Measurements from ENCODE around the gene NAV3. TPM values are rescaled to one million over a fixed set of nuclear protein-coding genes. Genes with fewer than 3 reads are reported as not detected.

The NAV3 gene
- total RNA-seq, 6 donors from 2014 or later = 3.5 to 24.1 (median 8.6) TPM

DNA sequence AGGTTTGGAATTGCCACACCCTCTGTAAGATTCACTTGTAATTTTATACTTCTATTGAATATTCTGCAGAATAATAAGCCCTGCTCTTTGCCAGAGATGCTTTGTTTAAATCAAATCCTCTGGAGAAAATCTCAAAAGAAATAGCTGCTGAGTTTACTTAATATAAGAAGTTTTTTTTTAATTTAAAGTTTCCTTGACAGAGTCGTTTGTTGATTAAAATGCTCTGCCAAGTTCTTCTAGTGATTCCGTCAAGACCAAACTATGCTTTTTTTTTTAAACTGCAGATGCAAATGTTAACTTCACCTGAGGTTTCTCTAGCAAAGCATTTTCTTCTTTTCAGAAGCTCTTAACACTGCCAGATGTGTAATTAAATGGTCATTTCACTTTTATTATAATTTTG, 13.4 kb upstream of the NAV3 start:
- Histone ChIP-seq H3K27me3 (no peaks in the 10 kb centered on the region), H3K4me3 (no peak overlapping the region), H3K9me3 (no peaks in the 10 kb centered on the region), H3K4me1 (peaks cover 0 to 3% (median 0%) of the 10 kb centered on the region in 4 donors), H3K27ac (no peak overlapping the region), H3K36me3 (no peaks in the 10 kb centered on the region)
- ATAC-seq (ENCODE audit: low FRiP score in 2 of 2) = no peak
- WGBS, 2 donors = 40 to 45% methylated on average over 2 of the region's 2 CpGs
- TF ChIP-seq, protein P1, sequence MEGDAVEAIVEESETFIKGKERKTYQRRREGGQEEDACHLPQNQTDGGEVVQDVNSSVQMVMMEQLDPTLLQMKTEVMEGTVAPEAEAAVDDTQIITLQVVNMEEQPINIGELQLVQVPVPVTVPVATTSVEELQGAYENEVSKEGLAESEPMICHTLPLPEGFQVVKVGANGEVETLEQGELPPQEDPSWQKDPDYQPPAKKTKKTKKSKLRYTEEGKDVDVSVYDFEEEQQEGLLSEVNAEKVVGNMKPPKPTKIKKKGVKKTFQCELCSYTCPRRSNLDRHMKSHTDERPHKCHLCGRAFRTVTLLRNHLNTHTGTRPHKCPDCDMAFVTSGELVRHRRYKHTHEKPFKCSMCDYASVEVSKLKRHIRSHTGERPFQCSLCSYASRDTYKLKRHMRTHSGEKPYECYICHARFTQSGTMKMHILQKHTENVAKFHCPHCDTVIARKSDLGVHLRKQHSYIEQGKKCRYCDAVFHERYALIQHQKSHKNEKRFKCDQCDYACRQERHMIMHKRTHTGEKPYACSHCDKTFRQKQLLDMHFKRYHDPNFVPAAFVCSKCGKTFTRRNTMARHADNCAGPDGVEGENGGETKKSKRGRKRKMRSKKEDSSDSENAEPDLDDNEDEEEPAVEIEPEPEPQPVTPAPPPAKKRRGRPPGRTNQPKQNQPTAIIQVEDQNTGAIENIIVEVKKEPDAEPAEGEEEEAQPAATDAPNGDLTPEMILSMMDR (IDR thresholded peaks at IDR 0.05) = no peak
- TF ChIP-seq POLR2A (IDR thresholded peaks at IDR 0.05) (no peak), EP300 (IDR thresholded peaks at IDR 0.05) (no peak), POLR2AphosphoS5 (IDR thresholded peaks at IDR 0.05) (no peak)
- no peak for DNase-seq

- Histone ChIP-seq H3K27ac (no peak overlapping the region), H3K36me3 (no peaks in the 10 kb centered on the region), H3K9me3 (no peaks in the 10 kb centered on the region), H3K4me3 (no peak overlapping the region), H3K27me3 (no peaks in the 10 kb centered on the region), H3K4me1 (peaks cover 0 to 3% (median 0%) of the 10 kb centered on the region in 4 donors)
- ATAC-seq (ENCODE audit: low FRiP score in 2 of 2) (no peak), DNase-seq (no peak)
- no peak for TF ChIP-seq POLR2A (IDR thresholded peaks at IDR 0.05)
- TF ChIP-seq EP300 (IDR thresholded peaks at IDR 0.05) = no peak
- no peak for TF ChIP-seq POLR2AphosphoS5 (IDR thresholded peaks at IDR 0.05)
- TF ChIP-seq, protein P1 (IDR thresholded peaks at IDR 0.05) = no peak
- 85% methylated on average over 4 of the region's 4 CpGs for WGBS, 2 donors
Observed at GRCh38 chr12:77818351-77818750, 12.3 kb upstream of the NAV3 start.

DNA sequence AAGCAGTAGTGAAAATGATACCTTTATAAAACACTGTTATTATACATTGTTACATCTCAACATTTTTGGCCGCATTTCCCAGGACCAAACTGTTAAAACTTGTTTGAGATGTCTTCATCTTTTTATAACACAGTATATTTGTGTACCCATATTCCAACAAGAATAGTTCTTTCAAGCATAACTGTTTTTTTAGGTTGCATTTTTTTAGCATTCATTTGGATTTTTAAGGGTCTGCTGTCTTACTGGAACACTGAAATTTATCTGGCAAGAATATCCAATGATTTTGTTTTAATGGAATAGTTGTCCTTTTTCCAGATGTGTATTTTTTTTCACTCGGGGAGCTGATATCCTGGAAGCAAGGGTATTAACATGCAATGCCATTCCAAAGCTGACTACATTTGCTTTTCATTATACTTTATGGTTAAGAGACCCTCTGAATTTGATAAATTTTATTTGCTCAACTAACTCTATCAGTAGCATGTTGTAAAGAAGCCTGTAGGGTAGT, 8.9 kb upstream of the NAV3 start:
- ATAC-seq (ENCODE audit: low FRiP score in 2 of 2) (no peak), DNase-seq (no peak)
- Histone ChIP-seq H3K9me3 (no peaks in the 10 kb centered on the region), H3K36me3 (no peaks in the 10 kb centered on the region), H3K27me3 (no peaks in the 10 kb centered on the region), H3K4me3 (no peak overlapping the region), H3K27ac (no peak overlapping the region), H3K4me1 (no peaks in the 10 kb centered on the region)
- TF ChIP-seq POLR2A (IDR thresholded peaks at IDR 0.05) (no peak), EP300 (IDR thresholded peaks at IDR 0.05) (no peak), POLR2AphosphoS5 (IDR thresholded peaks at IDR 0.05) (no peak)
- TF ChIP-seq, protein P1 (IDR thresholded peaks at IDR 0.05) = no peak
- WGBS, 2 donors = 74 to 82% methylated on average over 2 of the region's 2 CpGs

DNA sequence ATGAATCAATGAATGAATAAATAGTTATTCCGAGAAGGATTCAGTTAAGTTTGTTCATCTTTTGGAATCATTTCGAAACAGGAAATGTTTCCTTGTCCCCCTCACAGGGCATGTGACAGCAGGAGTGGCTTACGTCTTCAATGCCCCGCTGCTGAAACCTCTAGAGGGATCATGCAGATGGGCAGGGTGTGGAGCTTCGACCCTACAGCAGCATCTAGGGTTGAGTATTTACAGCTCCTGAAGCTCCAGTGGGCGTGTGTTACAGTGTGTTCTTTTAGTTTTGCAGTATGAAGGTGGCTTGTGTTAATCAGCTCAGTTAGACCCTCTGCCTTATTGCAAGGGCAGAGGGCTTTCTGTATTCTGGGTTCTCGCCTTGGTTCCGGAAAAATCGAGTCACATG, 2.6 kb downstream of the NAV3 start:
- H3K27ac ChIP-seq = no peak overlapping the region
- DNase-seq = no peak
- H3K4me1 ChIP-seq = peaks cover 0 to 13% (median 2%) of the 10 kb centered on the region in 4 donors
- no peak overlapping the region for H3K4me3 ChIP-seq
- no peaks in the 10 kb centered on the region for H3K9me3 ChIP-seq
- no peaks in the 10 kb centered on the region for H3K27me3 ChIP-seq
- ATAC-seq (ENCODE audit: low FRiP score in 2 of 2) = peak; percentile 36 to 53
- TF ChIP-seq, protein P1 (IDR thresholded peaks at IDR 0.05) = no peak
- TF ChIP-seq POLR2AphosphoS5 (IDR thresholded peaks at IDR 0.05) = no peak
- TF ChIP-seq EP300 (IDR thresholded peaks at IDR 0.05) = no peak
- TF ChIP-seq POLR2A (IDR thresholded peaks at IDR 0.05) = no peak
- no peaks in the 10 kb centered on the region for H3K36me3 ChIP-seq
- 79 to 81% methylated on average over 9 of the region's 9 CpGs for WGBS, 2 donors

- Histone ChIP-seq H3K4me3 (no peak overlapping the region), H3K27me3 (no peaks in the 10 kb centered on the region), H3K9me3 (no peaks in the 10 kb centered on the region), H3K36me3 (no peaks in the 10 kb centered on the region), H3K27ac (no peak overlapping the region), H3K4me1 (peaks cover 0 to 12% (median 0%) of the 10 kb centered on the region in 4 donors)
- 73 to 84% methylated on average over 2 of the region's 2 CpGs for WGBS, 2 donors
- ATAC-seq (ENCODE audit: low FRiP score in 2 of 2) (no peak), DNase-seq (no peak)
- TF ChIP-seq EP300 (IDR thresholded peaks at IDR 0.05) (no peak), POLR2AphosphoS5 (IDR thresholded peaks at IDR 0.05) (no peak), POLR2A (IDR thresholded peaks at IDR 0.05) (no peak)
- TF ChIP-seq, protein P1 (IDR thresholded peaks at IDR 0.05) = no peak
Observed at GRCh38 chr12:77834618-77835017, 3.9 kb downstream of the NAV3 start.
